Glomerular endothelial cell (primary cell): ENCODE results near the gene NTRK2. TPM values are rescaled to one million over a fixed set of nuclear protein-coding genes. Genes with fewer than 3 reads are reported as not detected.

Source experiments
- DNase-seq: peaks from one replicate; pipeline ENCODE4 v3.0.0-alpha.2; 2011; ENCODE audit warnings: low read depth, low spot score; ENCODE audit errors: extremely low read depth
- total RNA-seq: library from RNA; depleted of rRNA; stranded (reverse); fragments of >200 nt; gene quantifications from 2 replicates; pipeline ENCODE4 v1.2.3, GENCODE V29; 2015

The NTRK2 gene
- total RNA-seq, 1 donor from 2014 or later = 0.35 TPM

DNA sequence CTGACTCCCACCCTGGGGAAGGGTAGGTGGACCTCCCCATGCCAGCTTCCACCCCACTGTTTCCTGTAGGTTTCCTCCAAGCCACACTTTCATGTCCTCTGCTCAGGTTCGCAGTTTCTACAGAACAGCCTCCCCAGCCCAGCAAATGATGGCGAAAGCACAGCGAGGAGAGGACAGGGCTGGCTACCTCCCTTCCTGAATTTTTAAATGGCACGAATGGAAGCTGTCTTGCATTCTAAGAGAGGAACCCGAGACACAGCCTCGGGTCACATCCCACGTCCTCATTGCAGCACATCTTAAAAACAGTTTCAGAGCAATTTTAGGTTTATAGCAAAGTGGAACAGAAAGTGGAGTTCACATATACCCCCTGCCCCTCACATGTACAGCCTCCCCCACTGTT, 330.3 kb downstream of the NTRK2 start:
- no peak for DNase-seq

GRCh38 chr9:85001925-85002324, 332.4 kb downstream of the NTRK2 start:
- DNase-seq = no peak

- no peak for DNase-seq
These were observed 335.4 kb downstream of the NTRK2 start for GRCh38 chr9:85004818-85005413.

DNA sequence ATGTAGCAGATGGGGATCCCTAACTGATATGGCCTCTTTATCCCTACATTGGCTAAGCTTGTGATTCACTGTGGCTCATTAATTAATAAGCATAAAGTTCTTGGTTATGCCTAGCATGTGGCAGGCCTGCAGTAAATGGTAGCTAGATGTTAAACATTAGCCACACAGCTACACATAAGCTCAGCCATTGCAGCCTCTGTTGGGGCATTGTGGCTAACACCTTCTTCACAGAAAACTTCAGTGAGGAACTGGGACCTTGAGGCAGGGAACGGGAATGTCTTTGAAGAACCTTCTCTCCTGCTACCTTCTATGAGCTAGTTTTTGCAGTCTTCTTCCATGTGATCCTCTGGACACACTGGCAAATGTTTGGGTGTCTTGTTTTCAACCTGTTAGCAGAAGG, 338.2 kb downstream of the NTRK2 start:
- no peak for DNase-seq

GRCh38 chr9:85008215-85008614, 338.7 kb downstream of the NTRK2 start:
- no peak for DNase-seq

DNA sequence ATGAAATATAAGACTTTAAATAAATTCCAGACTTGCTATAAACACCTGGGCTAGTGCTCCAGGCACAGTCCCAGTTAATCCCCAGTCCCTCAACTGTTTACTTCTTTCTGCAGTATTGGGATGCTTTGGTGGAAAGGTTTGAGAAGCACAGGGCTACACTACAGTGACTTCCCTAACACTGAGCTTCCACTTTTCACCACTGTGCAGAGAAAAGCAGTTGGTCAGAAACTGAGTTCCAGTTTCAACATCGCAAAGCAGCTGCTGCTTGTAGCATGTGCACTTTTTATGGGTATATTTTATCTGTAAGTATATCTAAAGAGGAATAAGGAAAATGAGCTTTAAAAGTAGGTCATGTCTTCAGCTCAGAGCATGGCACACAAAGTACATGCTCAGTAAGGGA, 339.7 kb downstream of the NTRK2 start:
- no peak for DNase-seq

DNA sequence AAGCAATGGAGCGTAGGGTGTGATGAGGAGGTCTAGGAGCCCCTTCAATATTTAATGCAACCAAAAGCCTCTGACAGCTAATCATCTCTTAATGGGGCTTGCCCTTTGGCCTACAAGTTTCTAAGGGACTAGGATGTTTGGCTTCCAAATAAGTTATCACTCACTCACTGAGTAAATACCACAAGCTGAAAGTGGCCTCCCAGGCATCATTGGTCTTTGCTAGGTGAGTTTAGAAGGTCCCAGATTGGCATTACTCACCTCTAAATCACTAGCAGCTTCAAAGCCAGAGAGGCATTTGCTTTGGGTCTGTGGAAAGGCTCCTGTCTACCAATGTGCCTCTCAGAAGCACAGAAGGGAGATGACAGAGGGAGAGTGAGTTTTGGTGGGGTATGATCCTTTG, 344.2 kb downstream of the NTRK2 start:
- no peak for DNase-seq

GRCh38 chr9:85014292-85014691, 344.8 kb downstream of the NTRK2 start:
- DNase-seq = no peak

DNA sequence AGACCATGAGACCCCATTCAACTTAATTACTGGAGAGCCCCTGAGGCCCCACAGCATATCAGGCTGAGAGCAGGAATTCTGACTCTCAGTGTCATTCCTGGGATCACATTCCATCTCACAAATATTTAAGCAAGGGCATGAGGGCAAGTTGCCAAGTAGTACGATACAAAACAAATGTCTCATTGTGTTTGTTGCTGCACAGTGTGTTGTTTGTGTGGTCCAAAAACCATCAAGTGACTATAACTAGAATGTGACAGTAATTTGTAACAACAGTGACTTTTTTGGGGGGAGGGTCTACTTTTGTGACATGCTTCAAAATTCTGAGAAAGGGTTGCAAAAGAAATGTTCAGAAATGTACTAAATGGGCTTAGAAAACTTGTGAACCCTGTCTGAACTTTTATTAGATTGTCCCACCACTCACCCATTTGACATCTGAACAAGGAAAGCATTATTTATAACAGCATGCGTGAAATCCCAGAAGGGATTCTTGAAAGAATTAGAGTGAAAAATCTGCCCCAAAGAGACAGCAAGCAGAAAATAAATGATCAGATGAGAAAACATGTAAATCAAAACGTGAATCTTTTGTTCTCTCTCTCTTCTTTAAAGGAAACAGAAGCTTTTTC, 347.0 kb downstream of the NTRK2 start:
- DNase-seq = no peak

DNA sequence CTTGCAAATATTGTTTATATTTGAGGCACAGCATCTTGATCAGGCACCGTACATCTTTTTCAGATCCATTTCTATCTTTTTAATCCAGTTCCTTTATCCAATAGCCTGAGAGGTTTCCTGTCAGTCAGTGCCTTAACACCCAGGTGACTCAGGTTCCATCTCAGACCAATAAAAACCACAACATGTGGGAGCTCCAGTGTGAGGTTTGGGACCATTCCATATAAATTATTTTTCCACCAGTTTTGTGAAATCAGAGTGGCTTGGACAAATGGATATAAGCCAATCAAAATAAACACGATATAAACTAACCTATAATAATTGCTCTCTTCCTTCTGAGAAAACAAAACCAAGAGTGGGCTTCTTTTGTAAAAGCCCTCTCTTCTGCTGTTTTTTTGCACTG, 351.3 kb downstream of the NTRK2 start:
- DNase-seq = no peak

DNA sequence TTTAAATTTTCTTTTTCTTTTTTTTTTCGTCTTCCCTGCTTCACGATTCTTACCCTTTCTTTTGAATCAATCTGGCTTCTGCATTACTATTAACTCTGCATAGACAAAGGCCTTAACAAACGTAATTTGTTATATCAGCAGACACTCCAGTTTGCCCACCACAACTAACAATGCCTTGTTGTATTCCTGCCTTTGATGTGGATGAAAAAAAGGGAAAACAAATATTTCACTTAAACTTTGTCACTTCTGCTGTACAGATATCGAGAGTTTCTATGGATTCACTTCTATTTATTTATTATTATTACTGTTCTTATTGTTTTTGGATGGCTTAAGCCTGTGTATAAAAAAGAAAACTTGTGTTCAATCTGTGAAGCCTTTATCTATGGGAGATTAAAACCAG, 352.2 kb downstream of the NTRK2 start:
- no peak for DNase-seq

GRCh38 chr9:85024374-85024773, 354.8 kb downstream of the NTRK2 start:
- DNase-seq = no peak

DNA sequence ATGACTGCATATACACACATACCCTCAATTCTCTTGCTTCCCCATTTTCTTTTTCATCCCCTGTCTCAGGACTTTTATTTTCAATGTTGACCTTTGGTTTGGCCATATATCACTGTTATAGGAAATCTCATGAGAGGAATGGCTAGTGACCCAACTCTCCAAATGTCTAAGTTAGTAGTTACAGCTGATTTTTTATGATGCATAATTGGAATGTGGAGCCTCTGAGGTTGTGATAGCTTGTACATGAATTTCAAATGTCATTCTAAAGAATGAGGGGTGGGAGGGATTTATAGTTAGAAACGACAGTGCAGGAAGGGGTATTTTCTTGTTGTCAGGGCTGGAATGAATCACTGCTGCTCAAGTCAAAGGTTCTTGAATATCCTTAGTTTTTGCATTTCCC, 356.1 kb downstream of the NTRK2 start:
- no peak for DNase-seq

DNA sequence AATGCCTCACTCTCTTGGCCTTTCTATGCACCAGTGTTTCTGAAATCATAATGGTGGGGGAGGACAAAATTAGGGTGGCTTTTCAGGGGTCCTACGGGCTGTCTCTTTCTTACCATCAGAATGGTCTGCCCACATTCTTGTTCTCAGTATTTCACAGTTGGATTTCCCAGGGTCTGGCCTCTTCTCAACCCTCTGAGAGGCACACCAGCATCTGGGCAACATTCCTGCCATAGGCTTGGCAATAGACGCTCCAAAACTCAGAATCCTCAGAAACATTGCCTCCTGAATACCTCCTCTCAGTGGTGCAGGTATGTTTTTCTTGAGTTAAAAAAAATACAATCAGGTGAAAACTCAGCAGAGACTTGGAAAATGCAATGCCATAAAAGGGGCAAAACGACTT, 358.3 kb downstream of the NTRK2 start:
- DNase-seq = no peak

DNA sequence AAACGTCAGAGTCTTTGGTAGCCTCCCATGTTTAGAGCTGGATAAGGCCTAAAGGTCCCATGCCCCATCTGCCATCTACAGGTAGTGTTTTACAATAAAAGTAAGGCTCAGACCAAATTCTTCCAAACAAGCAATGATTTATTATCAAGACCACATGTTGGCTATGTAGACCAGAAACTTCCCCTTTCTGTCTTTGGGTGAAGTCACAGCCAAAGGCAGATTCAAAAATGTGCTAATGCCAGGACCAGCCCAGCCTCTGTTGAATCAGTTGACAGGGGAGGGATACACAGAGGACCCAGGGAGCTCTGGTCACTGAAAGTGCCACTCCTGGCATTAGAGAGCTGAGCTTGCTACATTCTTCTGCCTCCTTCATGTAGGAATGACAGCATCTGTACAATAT, 360.8 kb downstream of the NTRK2 start:
- DNase-seq = no peak

GRCh38 chr9:85036496-85036895, 367.0 kb downstream of the NTRK2 start:
- DNase-seq = no peak

GRCh38 chr9:85038061-85038460, 368.5 kb downstream of the NTRK2 start:
- no peak for DNase-seq

DNA sequence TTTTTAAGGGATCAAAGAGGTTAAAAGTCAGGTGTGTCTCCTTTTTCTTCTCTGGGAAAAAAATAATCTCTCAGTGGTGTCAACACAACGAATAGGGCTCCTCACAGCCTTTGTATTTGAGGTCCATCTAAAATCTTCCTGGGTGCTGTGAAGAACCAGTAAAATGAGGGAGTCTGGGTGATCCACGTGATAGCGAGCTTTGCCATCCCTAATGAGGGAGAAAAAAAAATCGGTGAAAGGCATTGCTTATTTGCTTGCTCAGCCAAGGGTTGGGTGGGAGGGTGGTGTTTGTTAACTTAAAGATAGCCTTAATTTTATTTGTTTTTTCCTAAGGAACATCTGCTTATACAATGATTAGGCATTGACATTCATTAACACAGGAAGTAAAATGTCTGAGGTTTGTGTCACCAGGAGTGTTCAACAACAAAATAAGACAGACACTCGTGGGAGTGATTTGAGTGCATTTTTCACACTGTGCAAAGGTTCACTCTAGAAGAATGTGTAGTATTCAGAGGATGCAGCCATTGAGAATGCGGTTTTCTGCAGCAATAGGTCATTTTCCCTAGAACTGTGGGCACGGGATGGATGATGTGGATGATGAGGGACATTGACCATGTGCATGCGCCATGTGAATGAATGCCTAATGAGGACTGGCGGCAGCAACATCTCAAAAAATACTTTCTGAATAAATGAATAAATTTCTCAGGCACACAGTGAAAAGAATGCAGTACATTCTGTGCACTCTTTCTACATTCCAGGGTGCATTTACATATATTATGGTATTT, 369.5 kb downstream of the NTRK2 start:
- DNase-seq = no peak

- no peak for DNase-seq
These were observed 370.6 kb downstream of the NTRK2 start for GRCh38 chr9:85040146-85040545.

DNA sequence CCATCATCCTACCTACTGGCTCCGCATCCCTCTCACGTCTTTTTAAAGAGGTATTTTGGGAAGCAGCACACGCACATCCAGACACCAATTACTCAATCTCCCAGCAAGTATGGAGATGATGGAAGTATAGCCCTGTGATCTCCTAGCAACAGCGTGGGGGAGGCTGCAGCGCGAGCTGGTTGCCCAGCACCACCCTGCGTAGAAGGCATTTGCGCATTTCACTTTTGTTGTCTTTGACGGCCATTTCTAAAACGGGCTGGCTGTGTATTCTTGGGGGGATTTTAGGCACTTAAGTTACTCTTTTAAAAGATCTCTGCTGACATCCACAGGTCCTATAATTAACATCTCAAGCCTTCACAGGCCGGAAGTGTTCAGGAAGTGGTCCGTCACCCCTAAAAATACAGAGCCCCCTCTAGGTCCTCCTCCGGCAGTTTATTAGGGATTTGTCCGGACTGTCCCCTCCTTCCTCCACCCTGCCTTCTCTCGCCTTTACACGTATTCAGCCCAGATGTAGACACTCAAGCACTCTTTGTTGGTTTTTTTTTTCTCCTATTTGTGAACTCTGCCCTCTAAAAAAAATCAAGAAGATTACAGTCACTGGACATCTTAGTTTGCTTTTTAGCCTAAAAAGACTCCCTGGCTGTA, 371.4 kb downstream of the NTRK2 start:
- no peak for DNase-seq

- DNase-seq = no peak
These were observed 372.1 kb downstream of the NTRK2 start for GRCh38 chr9:85041466-85042137.
